Stomach smooth muscle (tissue), 2 donors: ENCODE measurements around the gene HMGCLL1.

Experiments used
- H3K27ac ChIP-seq: one replicate; pipeline ENCODE4 v1.7.0; 2013; ENCODE audit warnings: mild to moderate bottlenecking, low read length, inconsistent platforms
- H3K27me3 ChIP-seq, 2 donors: one replicate each; pipeline ENCODE4 v1.7.0; 2013; ENCODE audit warnings: low read length in 2 of 2; ENCODE audit not compliant: insufficient read depth in 2 of 2, control insufficient read depth in 1 of 2
- H3K36me3 ChIP-seq, 2 donors: one replicate each; pipeline ENCODE4 v1.7.0; 2013; ENCODE audit warnings: low read length in 2 of 2; ENCODE audit not compliant: control insufficient read depth in 2 of 2, insufficient read depth in 2 of 2
- H3K4me1 ChIP-seq: one replicate; pipeline ENCODE4 v1.7.0; 2013; ENCODE audit warnings: low read length; ENCODE audit not compliant: control insufficient read depth, insufficient read depth
- H3K4me3 ChIP-seq, 2 donors: one replicate each; pipeline ENCODE4 v1.7.0; 2013; ENCODE audit warnings: low read length in 2 of 2
- H3K9ac ChIP-seq, 2 donors: one replicate each; pipeline ENCODE4 v1.7.0; 2013; ENCODE audit warnings: low read length in 2 of 2, mild to moderate bottlenecking in 1 of 2
- H3K9me3 ChIP-seq, 2 donors: one replicate each; pipeline ENCODE4 v1.7.0; 2013; ENCODE audit warnings: low read length in 2 of 2; ENCODE audit not compliant: control insufficient read depth in 2 of 2
- donor health status: healthy.
- donor health status: Pancreatic carcinoma.

HMGCLL1 gene

GRCh38 chr6:55568808-55569439, 10.1 kb downstream of the HMGCLL1 start:
- no peak overlapping the region for H3K27ac ChIP-seq
- peaks cover 2 to 3% of the 10 kb centered on the region in 2 donors for H3K9me3 ChIP-seq
- H3K4me1 ChIP-seq = no peaks in the 10 kb centered on the region
- no peaks in the 10 kb centered on the region for H3K36me3 ChIP-seq
- H3K4me3 ChIP-seq = no peak overlapping the region
- H3K27me3 ChIP-seq = no peaks in the 10 kb centered on the region
- no peak overlapping the region for H3K9ac ChIP-seq

- Histone ChIP-seq H3K27ac (no peak overlapping the region), H3K9ac (no peak overlapping the region), H3K9me3 (no peaks in the 10 kb centered on the region), H3K4me1 (no peaks in the 10 kb centered on the region), H3K4me3 (no peak overlapping the region), H3K36me3 (no peaks in the 10 kb centered on the region), H3K27me3 (no peaks in the 10 kb centered on the region)
Observed at GRCh38 chr6:55567558-55567957, 11.4 kb downstream of the HMGCLL1 start.

GRCh38 chr6:55566036-55566710, 12.8 kb downstream of the HMGCLL1 start:
- H3K9ac ChIP-seq = no peak overlapping the region
- H3K27ac ChIP-seq = no peak overlapping the region
- no peak overlapping the region for H3K4me3 ChIP-seq
- no peaks in the 10 kb centered on the region for H3K4me1 ChIP-seq
- no peaks in the 10 kb centered on the region for H3K9me3 ChIP-seq
- H3K27me3 ChIP-seq = no peaks in the 10 kb centered on the region
- H3K36me3 ChIP-seq = no peaks in the 10 kb centered on the region

- H3K9me3 ChIP-seq = no peaks in the 10 kb centered on the region
- H3K9ac ChIP-seq = no peak overlapping the region
- H3K27ac ChIP-seq = no peak overlapping the region
- H3K4me3 ChIP-seq = no peak overlapping the region
- H3K36me3 ChIP-seq = no peaks in the 10 kb centered on the region
- H3K4me1 ChIP-seq = no peaks in the 10 kb centered on the region
- no peaks in the 10 kb centered on the region for H3K27me3 ChIP-seq
Observed at GRCh38 chr6:55562318-55562717, 16.7 kb downstream of the HMGCLL1 start.

GRCh38 chr6:55560290-55560885, 18.6 kb downstream of the HMGCLL1 start:
- Histone ChIP-seq H3K9me3 (no peaks in the 10 kb centered on the region), H3K27me3 (no peaks in the 10 kb centered on the region), H3K4me1 (no peaks in the 10 kb centered on the region), H3K4me3 (no peak overlapping the region), H3K27ac (no peak overlapping the region), H3K9ac (no peak overlapping the region), H3K36me3 (no peaks in the 10 kb centered on the region)

- H3K27me3 ChIP-seq = no peaks in the 10 kb centered on the region
- H3K36me3 ChIP-seq = no peaks in the 10 kb centered on the region
- no peak overlapping the region for H3K27ac ChIP-seq
- H3K4me3 ChIP-seq = no peak overlapping the region
- no peaks in the 10 kb centered on the region for H3K9me3 ChIP-seq
- H3K4me1 ChIP-seq = no peaks in the 10 kb centered on the region
- no peak overlapping the region for H3K9ac ChIP-seq
Observed at GRCh38 chr6:55557146-55557545, 21.8 kb downstream of the HMGCLL1 start.

- Histone ChIP-seq H3K36me3 (no peaks in the 10 kb centered on the region), H3K9me3 (no peaks in the 10 kb centered on the region), H3K9ac (no peak overlapping the region), H3K27ac (no peak overlapping the region), H3K4me1 (no peaks in the 10 kb centered on the region), H3K4me3 (no peak overlapping the region), H3K27me3 (no peaks in the 10 kb centered on the region)
Observed at GRCh38 chr6:55545791-55546190, 33.2 kb downstream of the HMGCLL1 start.

GRCh38 chr6:55543633-55544309, 35.2 kb downstream of the HMGCLL1 start:
- Histone ChIP-seq H3K4me3 (no peak overlapping the region), H3K27me3 (no peaks in the 10 kb centered on the region), H3K9ac (no peak overlapping the region), H3K9me3 (no peaks in the 10 kb centered on the region), H3K4me1 (no peaks in the 10 kb centered on the region), H3K36me3 (no peaks in the 10 kb centered on the region), H3K27ac (no peak overlapping the region)

- no peaks in the 10 kb centered on the region for H3K4me1 ChIP-seq
- H3K36me3 ChIP-seq = no peaks in the 10 kb centered on the region
Observed at GRCh38 chr6:55541024-55541423, 38.0 kb downstream of the HMGCLL1 start.

GRCh38 chr6:55536391-55536956, 42.5 kb downstream of the HMGCLL1 start:
- Histone ChIP-seq H3K4me1 (no peaks in the 10 kb centered on the region), H3K4me3 (no peak overlapping the region), H3K9ac (no peak overlapping the region), H3K27me3 (no peaks in the 10 kb centered on the region), H3K9me3 (no peaks in the 10 kb centered on the region), H3K27ac (no peak overlapping the region), H3K36me3 (no peaks in the 10 kb centered on the region)

More at GRCh38 chr6:55541024-55541423, 38.0 kb downstream of the HMGCLL1 start:
- H3K27me3 ChIP-seq = no peaks in the 10 kb centered on the region
- no peak overlapping the region for H3K27ac ChIP-seq
- no peaks in the 10 kb centered on the region for H3K9me3 ChIP-seq
- H3K4me3 ChIP-seq = no peak overlapping the region
- H3K9ac ChIP-seq = no peak overlapping the region
